Trophoblast cell (in vitro differentiated cells and primary cell): ENCODE measurements around the gene ASB16.

Experiments used
- DNase-seq, 2 donors: peaks; one replicate each; pipeline ENCODE4 v3.0.0-alpha.2; 2016
- H2AFZ ChIP-seq: 2 replicates; pipeline ENCODE4 v1.6.1; 2013; ENCODE audit warnings: low read length, moderate library complexity, mild to moderate bottlenecking; ENCODE audit not compliant: insufficient read depth, poor library complexity
- H2AK5ac ChIP-seq: 2 replicates; pipeline ENCODE4 v1.6.1; 2013; ENCODE audit warnings: mild to moderate bottlenecking, low read length
- H2BK120ac ChIP-seq: 2 replicates; pipeline ENCODE4 v1.6.1; 2013; ENCODE audit warnings: low read length, mild to moderate bottlenecking, moderate library complexity; ENCODE audit not compliant: insufficient read depth, poor library complexity
- H2BK12ac ChIP-seq: 2 replicates; pipeline ENCODE4 v1.6.1; 2013; ENCODE audit warnings: mild to moderate bottlenecking, low read length, moderate library complexity
- H2BK5ac ChIP-seq: 2 replicates; pipeline ENCODE4 v1.6.1; 2013; ENCODE audit warnings: low read length, low read depth, moderate library complexity, mild to moderate bottlenecking; ENCODE audit not compliant: poor library complexity
- H3K14ac ChIP-seq: 2 replicates; pipeline ENCODE4 v1.6.1; 2013; ENCODE audit warnings: mild to moderate bottlenecking, low read length
- H3K18ac ChIP-seq: 2 replicates; pipeline ENCODE4 v1.6.1; 2013; ENCODE audit warnings: mild to moderate bottlenecking, low read length
- H3K23ac ChIP-seq: 2 replicates; pipeline ENCODE4 v1.6.1; 2013; ENCODE audit warnings: low read length
- H3K27ac ChIP-seq: 2 replicates; pipeline ENCODE4 v1.5.1; 2013; ENCODE audit warnings: low read depth, mild to moderate bottlenecking, inconsistent platforms, low read length, moderate library complexity
- H3K27me3 ChIP-seq: 2 replicates; pipeline ENCODE4 v1.6.1; 2013; ENCODE audit warnings: inconsistent platforms, mild to moderate bottlenecking, low read length, moderate library complexity; ENCODE audit not compliant: insufficient read depth
- H3K36me3 ChIP-seq, 2 experiments: 1 replicate in 1 of 2; 2 replicates in 1 of 2; pipeline ENCODE4 v1.6.1; 2013; ENCODE audit warnings: low read length in 2 of 2, mild to moderate bottlenecking in 2 of 2, moderate library complexity in 1 of 2; ENCODE audit not compliant: insufficient read depth in 2 of 2, control insufficient read depth in 1 of 2
- H3K4ac ChIP-seq: 2 replicates; pipeline ENCODE4 v1.6.1; 2013; ENCODE audit warnings: low read depth, mild to moderate bottlenecking, low read length, moderate library complexity
- H3K4me1 ChIP-seq, 2 experiments: 1 replicate in 1 of 2; 2 replicates in 1 of 2; pipeline ENCODE4 v1.6.1; 2013; ENCODE audit warnings: low read length in 2 of 2, mild to moderate bottlenecking in 2 of 2, moderate library complexity in 1 of 2; ENCODE audit not compliant: insufficient read depth in 2 of 2, control insufficient read depth in 1 of 2
- H3K4me2 ChIP-seq: 2 replicates; pipeline ENCODE4 v1.6.1; 2013; ENCODE audit warnings: inconsistent platforms, mild to moderate bottlenecking, low read length, moderate library complexity
- H3K4me3 ChIP-seq: 2 replicates; pipeline ENCODE4 v1.5.1; 2013; ENCODE audit warnings: mild to moderate bottlenecking, low read depth, low read length, inconsistent platforms
- H3K79me1 ChIP-seq: one replicate; pipeline ENCODE4 v1.6.1; 2013; ENCODE audit warnings: low read length
- H3K79me2 ChIP-seq: 2 replicates; pipeline ENCODE4 v1.6.1; 2013; ENCODE audit warnings: low read length, mild to moderate bottlenecking; ENCODE audit not compliant: control insufficient read depth, insufficient read depth, poor library complexity
- H3K9ac ChIP-seq: 2 replicates; pipeline ENCODE4 v1.6.1; 2013; ENCODE audit warnings: mild to moderate bottlenecking, low read length
- H3K9me3 ChIP-seq: 2 replicates; pipeline ENCODE4 v1.6.1; 2013; ENCODE audit warnings: low read depth, mild to moderate bottlenecking, control low read depth, inconsistent platforms, low read length; ENCODE audit not compliant: insufficient read depth
- H4K12ac ChIP-seq: 2 replicates; pipeline ENCODE4 v1.6.1; 2013; ENCODE audit warnings: low read depth, mild to moderate bottlenecking, low read length, moderate library complexity
- H4K8ac ChIP-seq: 2 replicates; pipeline ENCODE4 v1.6.1; 2013; ENCODE audit warnings: low read depth, mild to moderate bottlenecking, low read length, moderate library complexity
- H4K91ac ChIP-seq: one replicate; pipeline ENCODE4 v1.6.1; 2013; ENCODE audit warnings: low read depth, mild to moderate bottlenecking, low read length, moderate library complexity
- WGBS: extraction: QIAGEN DNeasy Blood & Tissue Kit; methylation state at CpG from one replicate; pipeline ENCODE4 v1.1.7; 2013; ENCODE audit warnings: missing lambda C conversion rate; ENCODE audit not compliant: insufficient read length, insufficient coverage; ENCODE audit errors: extremely low coverage; 5-methylcytosine and 5-hydroxymethylcytosine counted together

The ASB16 gene

GRCh38 chr17:44122816-44123355 lies 47.6 kb upstream of the ASB16 start:
- Histone ChIP-seq H4K8ac (peak overlapping the region; percentile 95), H3K79me2 (peaks cover 7% of the 10 kb centered on the region), H2BK12ac (peak overlapping the region; percentile 77), H3K4me2 (peak overlapping the region; percentile 63), H2AFZ (peak overlapping the region; percentile 92), H3K27ac (no peak overlapping the region), H4K12ac (peak overlapping the region; percentile 88), H2AK5ac (peak overlapping the region; percentile 64), H3K18ac (peak overlapping the region; percentile 81), H3K36me3 (no peaks in the 10 kb centered on the region), H3K27me3 (no peaks in the 10 kb centered on the region), H3K23ac (no peak overlapping the region), H3K79me1 (peaks cover 14% of the 10 kb centered on the region), H4K91ac (peak overlapping the region; percentile 98), H2BK5ac (peak overlapping the region; percentile 87), H2BK120ac (peak overlapping the region; percentile 96), H3K4ac (peak overlapping the region; percentile 88), H3K4me3 (peak overlapping the region; percentile 80), H3K14ac (peak overlapping the region; percentile 98), H3K9me3 (no peaks in the 10 kb centered on the region), H3K4me1 (peaks cover 8 to 15% of the 10 kb centered on the region in 2 experiments), H3K9ac (peak overlapping the region; percentile 10)
- WGBS = no CpG with 5 or more reads among the region's 32 CpGs
- DNase-seq = no peak

GRCh38 chr17:44123356-44124117 lies 47.0 kb upstream of the ASB16 start, which contains the start of gene HDAC5:
HDAC5 (minus strand) TSS chr17:44123641; CDS start chr17:44117515, 6,126 bp downstream.
- Histone ChIP-seq H4K91ac (peak within 1 kb of the TSS; percentile 98), H3K9ac (peak within 1 kb of the TSS; percentile 25), H3K9me3 (no peaks in the 10 kb centered on the region), H2BK12ac (peak within 1 kb of the TSS; percentile 77), H2BK5ac (peak within 1 kb of the TSS; percentile 87), H4K8ac (peak within 1 kb of the TSS; percentile 95), H3K4me2 (peak within 1 kb of the TSS; percentile 67), H3K36me3 (no peaks in the 10 kb centered on the region), H2AFZ (peak within 1 kb of the TSS; percentile 92), H3K14ac (peak within 1 kb of the TSS; percentile 98), H2BK120ac (peak within 1 kb of the TSS; percentile 96), H3K79me1 (peaks cover 14% of the 10 kb centered on the region), H4K12ac (peak within 1 kb of the TSS; percentile 88), H3K27me3 (no peaks in the 10 kb centered on the region), H3K18ac (peak within 1 kb of the TSS; percentile 81), H3K4me1 (peaks cover 8 to 15% of the 10 kb centered on the region in 2 experiments), H3K4ac (peak within 1 kb of the TSS; percentile 88), H3K4me3 (peak within 1 kb of the TSS; percentile 80), H3K79me2 (peaks cover 7% of the 10 kb centered on the region), H3K27ac (peak within 1 kb of the TSS; percentile 25), H3K23ac (no peak within 1 kb of the TSS), H2AK5ac (peak within 1 kb of the TSS; percentile 64)
- WGBS = no CpG with 5 or more reads among the region's 78 CpGs
- peak; percentile 91 to 95 for DNase-seq

- peak overlapping the region; percentile 45 for H2BK12ac ChIP-seq
- peaks cover 7% of the 10 kb centered on the region for H3K79me2 ChIP-seq
- peak overlapping the region; percentile 44 for H2BK5ac ChIP-seq
- no peaks in the 10 kb centered on the region for H3K9me3 ChIP-seq
- H3K36me3 ChIP-seq = no peaks in the 10 kb centered on the region
- peak overlapping the region; percentile 4 for H3K9ac ChIP-seq
- peak overlapping the region; percentile 68 for H3K14ac ChIP-seq
- H3K27ac ChIP-seq = peak overlapping the region; percentile 25
- H4K91ac ChIP-seq = peak overlapping the region; percentile 76
- H3K4me1 ChIP-seq = peaks cover 8 to 14% of the 10 kb centered on the region in 2 experiments
- DNase-seq = no peak
- H4K12ac ChIP-seq = peak overlapping the region; percentile 58
- H2BK120ac ChIP-seq = no peak overlapping the region
- H3K79me1 ChIP-seq = peaks cover 14% of the 10 kb centered on the region
- no CpG with 5 or more reads among the region's 8 CpGs for WGBS
- H3K18ac ChIP-seq = peak overlapping the region; percentile 41
- H2AFZ ChIP-seq = peak overlapping the region; percentile 77
- H3K4me2 ChIP-seq = peak overlapping the region; percentile 67
- no peak overlapping the region for H3K23ac ChIP-seq
- H2AK5ac ChIP-seq = no peak overlapping the region
- H3K27me3 ChIP-seq = no peaks in the 10 kb centered on the region
- H3K4me3 ChIP-seq = peak overlapping the region; percentile 69
- peak overlapping the region; percentile 56 for H4K8ac ChIP-seq
- H3K4ac ChIP-seq = no peak overlapping the region
Measured at GRCh38 chr17:44124118-44124438, 46.4 kb upstream of the ASB16 start.

- Histone ChIP-seq H3K4me1 (peaks cover 0 to 2% of the 10 kb centered on the region in 2 experiments), H3K9me3 (no peaks in the 10 kb centered on the region), H2BK120ac (no peak overlapping the region), H2BK5ac (no peak overlapping the region), H3K4ac (no peak overlapping the region), H3K14ac (no peak overlapping the region), H3K79me2 (no peaks in the 10 kb centered on the region), H2AFZ (no peak overlapping the region), H3K9ac (no peak overlapping the region), H3K79me1 (peaks cover 6% of the 10 kb centered on the region), H4K91ac (no peak overlapping the region), H4K8ac (no peak overlapping the region), H3K27ac (no peak overlapping the region), H2AK5ac (no peak overlapping the region), H4K12ac (no peak overlapping the region), H3K4me3 (no peak overlapping the region), H3K4me2 (no peak overlapping the region), H3K27me3 (no peaks in the 10 kb centered on the region), H3K18ac (no peak overlapping the region), H3K23ac (no peak overlapping the region), H2BK12ac (no peak overlapping the region), H3K36me3 (no peaks in the 10 kb centered on the region)
- WGBS = no CpG with 5 or more reads among the region's 7 CpGs
- DNase-seq = peak in 1 of 2 donors; percentile 39
Measured at GRCh38 chr17:44128383-44128782, 42.1 kb upstream of the ASB16 start.
